A673 (cell line): Measurements from ENCODE around the gene APOL2. TPM values are rescaled to one million over a fixed set of nuclear protein-coding genes. Genes with fewer than 3 reads are reported as not detected.
"Not testable (repeated sequence)": the region's sequence is repeated elsewhere in the genome, so short reads cannot be mapped to it uniquely, and the experiment has no call there.

Source experiments
- BruUV-seq: library from RNA; stranded (reverse); fragments of 400-500 nt; replicated peaks from 2 replicates; lab custom pipeline; 2021; lab: Mats Ljungman, UMichigan
- CTCF ChIA-PET: fragments of 300-600 bp; sonication (Branson Sonifier 250); formaldehyde crosslinking; loops from one replicate; lab custom pipeline; 2022; ENCODE audit warnings: antibody characterized with exemption; lab: Charles Lee
- POLR2A ChIA-PET: fragments of 300-600 bp; sonication (Branson Sonifier 250); formaldehyde crosslinking; loops from one replicate; lab custom pipeline; 2022; ENCODE audit warnings: antibody characterized with exemption; ENCODE audit not compliant: low non-redundant PET; lab: Charles Lee
- DNase-seq: peaks from one replicate; pipeline ENCODE4 v3.0.0-alpha.2; 2015; ENCODE audit warnings: low spot score
- H3K27ac ChIP-seq: fragments of 200-600 bp; sonication (generic); 2 replicates; pipeline ENCODE4 v1.5.1; 2016; ENCODE audit warnings: mixed run types, low read depth, mild to moderate bottlenecking, mixed read lengths, antibody characterized with exemption, low read length; ENCODE audit not compliant: poor library complexity, severe bottlenecking
- H3K27me3 ChIP-seq: fragments of 200-600 bp; sonication (generic); replicated peaks from 2 replicates; pipeline ENCODE4 v1.6.1; 2017; ENCODE audit warnings: mixed run types, low read depth, mild to moderate bottlenecking, mixed read lengths, antibody characterized with exemption, low read length; ENCODE audit not compliant: insufficient read depth, poor library complexity
- H3K36me3 ChIP-seq: fragments of 200-600 bp; sonication (generic); 2 replicates; pipeline ENCODE4 v1.6.1; 2016; ENCODE audit warnings: mixed run types, mild to moderate bottlenecking, mixed read lengths, antibody characterized with exemption, low read length; ENCODE audit not compliant: insufficient read depth, poor library complexity, severe bottlenecking
- H3K4me1 ChIP-seq: fragments of 200-600 bp; sonication (generic); 2 replicates; pipeline ENCODE4 v1.6.1; 2017; ENCODE audit warnings: mixed run types, mild to moderate bottlenecking, mixed read lengths, antibody characterized with exemption, low read length; ENCODE audit not compliant: insufficient read depth, poor library complexity, severe bottlenecking
- H3K4me3 ChIP-seq: fragments of 200-600 bp; sonication (generic); 2 replicates; pipeline ENCODE4 v1.5.1; 2016; ENCODE audit warnings: low read depth, mixed run types, mild to moderate bottlenecking, mixed read lengths, low read length; ENCODE audit not compliant: poor library complexity, severe bottlenecking
- H3K9me3 ChIP-seq: fragments of 200-600 bp; sonication (generic); 2 replicates; pipeline ENCODE4 v1.6.1; 2016; ENCODE audit warnings: mixed run types, low read depth, mild to moderate bottlenecking, mixed read lengths, antibody characterized with exemption, low read length; ENCODE audit not compliant: poor library complexity, severe bottlenecking
- EZH2 ChIP-seq: fragments of 200-600 bp; sonication (generic); IDR thresholded peaks from 2 replicates; pipeline ENCODE4 v1.6.1; 2017; ENCODE audit warnings: borderline replicate concordance, low read depth, mild to moderate bottlenecking, mixed read lengths, antibody characterized with exemption, low read length; ENCODE audit not compliant: poor library complexity, severe bottlenecking
- intact Hi-C: fragments of 100-400 bp; cut with micrococcal nuclease; formaldehyde crosslinking; loops from one replicate; pipeline ENCODE4 v1.10.0; 2022; ENCODE audit not compliant: unreplicated experiment
- total RNA-seq: library from RNA; stranded (reverse); gene quantifications from 2 replicates; pipeline ENCODE4 v1.2.3, GENCODE V29; 2021
- TF ChIP-seq, protein P1 (sequence below): fragments of 300-800, 200-600 bp; sonication (generic); conservative IDR thresholded peaks from 2 replicates; pipeline ENCODE4 v1.5.1; 2017; ENCODE audit warnings: low read depth, mild to moderate bottlenecking, antibody characterized with exemption, low read length, moderate library complexity, mixed read lengths

Gene APOL2
- total RNA-seq, 1 experiment from 2014 or later: 45.1 TPM

DNA sequence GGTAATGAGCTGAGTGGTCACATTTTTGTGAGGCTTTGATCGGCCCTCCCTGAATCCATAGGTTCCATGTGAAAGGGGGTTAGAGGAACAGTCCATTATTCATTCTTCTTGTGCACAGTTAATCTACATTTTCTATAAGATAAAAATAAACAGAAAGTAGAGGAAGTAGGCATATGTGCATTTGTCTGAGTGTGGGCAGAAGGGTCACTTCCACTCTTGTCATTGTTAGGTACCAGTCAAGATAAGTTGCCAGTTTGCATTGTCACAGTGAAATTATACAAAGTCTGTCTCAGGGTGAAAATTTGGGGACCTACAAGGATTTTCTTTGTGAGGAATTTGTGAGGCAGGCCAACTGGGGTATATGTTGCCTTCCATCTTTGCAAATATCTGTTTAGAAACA is 33.1 kb downstream of the APOL2 start:
- ChIA-PET CTCF (no interaction called here), POLR2A (no interaction called here)
- Histone ChIP-seq H3K4me1 (peaks cover 21% of the 10 kb centered on the region), H3K27me3 (no peaks in the 10 kb centered on the region), H3K9me3 (peaks cover 8% of the 10 kb centered on the region), H3K4me3 (no peak overlapping the region), H3K27ac (no peak overlapping the region), H3K36me3 (no peaks in the 10 kb centered on the region)
- intact Hi-C loops: no loop called here
- no peak for DNase-seq
- BruUV-seq: no TSS peak
- TF ChIP-seq, protein P1, sequence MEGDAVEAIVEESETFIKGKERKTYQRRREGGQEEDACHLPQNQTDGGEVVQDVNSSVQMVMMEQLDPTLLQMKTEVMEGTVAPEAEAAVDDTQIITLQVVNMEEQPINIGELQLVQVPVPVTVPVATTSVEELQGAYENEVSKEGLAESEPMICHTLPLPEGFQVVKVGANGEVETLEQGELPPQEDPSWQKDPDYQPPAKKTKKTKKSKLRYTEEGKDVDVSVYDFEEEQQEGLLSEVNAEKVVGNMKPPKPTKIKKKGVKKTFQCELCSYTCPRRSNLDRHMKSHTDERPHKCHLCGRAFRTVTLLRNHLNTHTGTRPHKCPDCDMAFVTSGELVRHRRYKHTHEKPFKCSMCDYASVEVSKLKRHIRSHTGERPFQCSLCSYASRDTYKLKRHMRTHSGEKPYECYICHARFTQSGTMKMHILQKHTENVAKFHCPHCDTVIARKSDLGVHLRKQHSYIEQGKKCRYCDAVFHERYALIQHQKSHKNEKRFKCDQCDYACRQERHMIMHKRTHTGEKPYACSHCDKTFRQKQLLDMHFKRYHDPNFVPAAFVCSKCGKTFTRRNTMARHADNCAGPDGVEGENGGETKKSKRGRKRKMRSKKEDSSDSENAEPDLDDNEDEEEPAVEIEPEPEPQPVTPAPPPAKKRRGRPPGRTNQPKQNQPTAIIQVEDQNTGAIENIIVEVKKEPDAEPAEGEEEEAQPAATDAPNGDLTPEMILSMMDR: no peak
- no peak for TF ChIP-seq EZH2

DNA sequence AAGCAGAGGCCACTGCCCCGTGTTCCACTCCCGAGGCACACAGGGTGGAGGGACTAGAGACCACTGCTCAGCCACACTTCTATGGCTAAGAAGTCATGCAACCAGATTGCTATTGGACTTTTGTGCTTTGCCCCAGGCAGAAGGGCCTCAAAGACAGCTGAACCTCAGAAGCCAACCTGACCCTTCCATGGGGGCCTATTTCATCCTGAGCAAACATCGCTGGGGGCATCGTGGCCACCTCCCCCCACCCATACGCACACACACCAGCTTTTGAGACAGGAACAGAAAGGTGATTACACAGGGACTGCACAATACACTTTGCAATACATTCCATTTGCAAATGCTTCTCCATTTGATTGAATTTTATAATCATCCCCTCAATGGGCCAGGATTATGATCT is 33.8 kb downstream of the APOL2 start:
- H3K9me3 ChIP-seq, H3K27me3 ChIP-seq, CTCF ChIA-PET, BruUV-seq, intact Hi-C loops, DNase-seq, POLR2A ChIA-PET, H3K36me3 ChIP-seq, H3K4me3 ChIP-seq, H3K27ac ChIP-seq: not testable (repeated sequence)
- H3K4me1 ChIP-seq: peaks cover 14% of the 10 kb centered on the region

DNA sequence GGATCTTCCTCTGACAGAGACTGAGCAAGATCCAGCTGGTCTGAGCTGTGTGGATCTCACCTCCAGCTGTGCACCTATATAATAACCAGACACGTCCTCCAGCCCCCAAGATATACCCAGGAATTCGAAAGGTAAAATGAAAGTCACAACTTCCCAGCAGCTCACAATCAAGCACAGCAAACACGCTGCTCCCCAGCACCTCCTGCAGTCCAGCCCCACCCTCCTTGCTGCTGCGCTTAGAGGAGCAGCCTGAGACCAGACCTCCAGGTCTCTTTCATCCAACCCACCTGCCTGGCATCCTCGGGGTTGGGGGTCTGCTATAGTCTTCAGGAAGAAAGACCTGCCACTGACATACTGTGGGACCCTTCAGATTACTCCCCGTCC is 34.7 kb downstream of the APOL2 start:
- intact Hi-C loops: no loop called here
- no peaks in the 10 kb centered on the region for H3K36me3 ChIP-seq
- peaks cover 8% of the 10 kb centered on the region for H3K9me3 ChIP-seq
- POLR2A ChIA-PET: interaction anchor here (0.7 to 0.9 kb wide), 2 partner anchors 12 to 85 kb away, joined by 3 read pairs; no protein-coding TSS in a partner anchor
- H3K27me3 ChIP-seq: no peaks in the 10 kb centered on the region
- BruUV-seq: no TSS peak
- TF ChIP-seq, protein P1: 0 out of 2 replicates have a peak, but pooled peaks have one; percentile 8
- TF ChIP-seq EZH2: no peak
- no peak for DNase-seq
- H3K27ac ChIP-seq: no peak overlapping the region
- no peak overlapping the region for H3K4me3 ChIP-seq
- CTCF ChIA-PET: no interaction called here
- H3K4me1 ChIP-seq: peaks cover 10% of the 10 kb centered on the region

DNA sequence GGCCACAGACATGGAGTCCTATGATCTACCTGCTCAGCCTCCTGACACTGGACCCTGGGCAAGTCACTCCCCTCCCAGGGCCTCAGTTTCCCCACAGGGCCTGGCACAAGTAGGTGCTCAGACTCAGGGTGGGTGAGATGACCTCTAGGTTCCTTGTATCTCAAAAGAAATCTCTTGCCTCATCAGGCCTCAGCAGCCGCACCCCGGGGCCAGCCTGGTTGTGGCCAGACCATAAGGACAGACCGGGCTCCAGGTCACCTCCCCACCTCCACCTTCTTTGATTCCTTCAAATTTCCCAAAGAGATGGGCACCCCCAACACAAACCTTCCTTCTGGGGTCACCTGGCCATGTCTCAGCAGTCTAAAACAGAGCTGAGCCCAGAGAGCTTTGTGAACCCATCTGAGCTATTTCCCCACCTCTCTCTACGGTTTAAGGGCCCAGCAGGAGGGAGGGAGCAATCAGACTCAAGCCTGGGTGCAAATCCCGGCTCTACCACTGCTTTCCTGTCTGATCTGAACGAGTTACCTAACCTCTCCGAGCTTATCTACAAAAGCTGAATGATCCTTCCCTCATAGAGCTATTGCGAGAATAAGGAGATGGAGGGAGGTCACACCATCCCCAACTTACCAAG is 35.2 kb downstream of the APOL2 start:
- no peak for TF ChIP-seq EZH2
- TF ChIP-seq, protein P1: no peak
- no peak for DNase-seq
- peaks cover 10% of the 10 kb centered on the region for H3K4me1 ChIP-seq
- intact Hi-C loops: no loop called here
- no peaks in the 10 kb centered on the region for H3K36me3 ChIP-seq
- peaks cover 6% of the 10 kb centered on the region for H3K9me3 ChIP-seq
- no peak overlapping the region for H3K27ac ChIP-seq
- no TSS peak for BruUV-seq
- no peaks in the 10 kb centered on the region for H3K27me3 ChIP-seq
- H3K4me3 ChIP-seq: no peak overlapping the region
- CTCF ChIA-PET: no interaction called here
- POLR2A ChIA-PET: interaction anchor here (0.7 to 0.9 kb wide), 2 partner anchors 13 to 85 kb away, joined by 3 read pairs; no protein-coding TSS in a partner anchor

DNA sequence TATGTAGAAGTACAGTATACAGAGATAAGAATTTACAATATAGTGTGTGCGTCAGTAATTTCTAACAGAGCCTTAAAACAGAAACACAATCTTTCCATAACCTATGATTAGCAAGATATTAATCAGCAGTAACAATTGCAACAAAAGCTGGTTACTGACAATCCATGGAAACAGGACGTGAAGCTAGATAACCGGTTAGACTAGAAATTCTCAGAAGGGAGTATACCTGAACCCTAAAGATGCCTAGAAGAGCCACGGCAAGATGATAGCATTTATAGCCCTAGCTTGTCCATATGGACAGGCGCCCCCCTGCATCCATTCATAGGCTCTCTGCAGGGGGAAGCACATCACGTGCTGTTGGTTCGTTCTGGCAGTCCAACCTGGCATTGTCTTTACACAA is 35.9 kb downstream of the APOL2 start:
- intact Hi-C loops, POLR2A ChIA-PET, H3K27me3 ChIP-seq, DNase-seq, H3K36me3 ChIP-seq, H3K4me1 ChIP-seq, H3K9me3 ChIP-seq, BruUV-seq, H3K27ac ChIP-seq, H3K4me3 ChIP-seq: not testable (repeated sequence)
- CTCF ChIA-PET: interaction anchor here (0.6 kb wide), 1 partner anchor 14 kb away, joined by 4 read pairs; no protein-coding TSS in a partner anchor
